ENCODE data around the gene SCRN1.

GRCh38 chr7:29962035-29962434, 27.6 kb downstream of the SCRN1 start:
- TF ChIP-seq ZSCAN30 (CRISPR knock-in tag; IDR thresholded peaks at IDR 0.05) (no peak), ZNF124 (CRISPR knock-in tag; IDR thresholded peaks at IDR 0.05) (no peak), RAD21 (CRISPR knock-in tag; IDR thresholded peaks at IDR 0.05) (no peak), SOX6 (IDR thresholded peaks at IDR 0.05) (no peak), SOX6 (CRISPR knock-in tag; IDR thresholded peaks at IDR 0.05) (no peak), DNMT1 (CRISPR knock-in tag; IDR thresholded peaks at IDR 0.05) (no peak), HBP1 (CRISPR knock-in tag; IDR thresholded peaks at IDR 0.05; ENCODE audit: low read depth) (no peak), CTCF (CRISPR knock-in tag; IDR thresholded peaks at IDR 0.05) (no peak), ZNF326 (CRISPR knock-in tag; IDR thresholded peaks at IDR 0.05; ENCODE audit: borderline replicate concordance) (no peak), ZFP1 (CRISPR knock-in tag; IDR thresholded peaks at IDR 0.05) (no peak), ZNF10 (CRISPR knock-in tag; IDR thresholded peaks at IDR 0.05; ENCODE audit: borderline replicate concordance, low read depth) (no peak), TAF1 (CRISPR knock-in tag; IDR thresholded peaks at IDR 0.05) (no peak)
- TF ChIP-seq, protein P1, sequence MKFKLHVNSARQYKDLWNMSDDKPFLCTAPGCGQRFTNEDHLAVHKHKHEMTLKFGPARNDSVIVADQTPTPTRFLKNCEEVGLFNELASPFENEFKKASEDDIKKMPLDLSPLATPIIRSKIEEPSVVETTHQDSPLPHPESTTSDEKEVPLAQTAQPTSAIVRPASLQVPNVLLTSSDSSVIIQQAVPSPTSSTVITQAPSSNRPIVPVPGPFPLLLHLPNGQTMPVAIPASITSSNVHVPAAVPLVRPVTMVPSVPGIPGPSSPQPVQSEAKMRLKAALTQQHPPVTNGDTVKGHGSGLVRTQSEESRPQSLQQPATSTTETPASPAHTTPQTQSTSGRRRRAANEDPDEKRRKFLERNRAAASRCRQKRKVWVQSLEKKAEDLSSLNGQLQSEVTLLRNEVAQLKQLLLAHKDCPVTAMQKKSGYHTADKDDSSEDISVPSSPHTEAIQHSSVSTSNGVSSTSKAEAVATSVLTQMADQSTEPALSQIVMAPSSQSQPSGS (CRISPR knock-in tag; IDR thresholded peaks at IDR 0.05), result no peak
- TF ChIP-seq, protein P2, sequence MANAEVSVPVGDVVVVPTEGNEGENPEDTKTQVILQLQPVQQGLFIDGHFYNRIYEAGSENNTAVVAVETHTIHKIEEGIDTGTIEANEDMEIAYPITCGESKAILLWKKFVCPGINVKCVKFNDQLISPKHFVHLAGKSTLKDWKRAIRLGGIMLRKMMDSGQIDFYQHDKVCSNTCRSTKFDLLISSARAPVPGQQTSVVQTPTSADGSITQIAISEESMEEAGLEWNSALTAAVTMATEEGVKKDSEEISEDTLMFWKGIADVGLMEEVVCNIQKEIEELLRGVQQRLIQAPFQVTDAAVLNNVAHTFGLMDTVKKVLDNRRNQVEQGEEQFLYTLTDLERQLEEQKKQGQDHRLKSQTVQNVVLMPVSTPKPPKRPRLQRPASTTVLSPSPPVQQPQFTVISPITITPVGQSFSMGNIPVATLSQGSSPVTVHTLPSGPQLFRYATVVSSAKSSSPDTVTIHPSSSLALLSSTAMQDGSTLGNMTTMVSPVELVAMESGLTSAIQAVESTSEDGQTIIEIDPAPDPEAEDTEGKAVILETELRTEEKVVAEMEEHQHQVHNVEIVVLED (CRISPR knock-in tag; IDR thresholded peaks at IDR 0.05; ENCODE audit: borderline replicate concordance), result no peak

All from HepG2 (cell line).